GM19395 (cell line): ENCODE measurements around the gene DNMT1.

Source experiments
- ATAC-seq: cut with Tn5 transposase; IDR thresholded peaks from one replicate; pipeline ENCODE4 v1.9.1; 2021; ENCODE audit warnings: mild to moderate bottlenecking, moderate library complexity; ENCODE audit not compliant: unreplicated experiment

The DNMT1 gene

DNA sequence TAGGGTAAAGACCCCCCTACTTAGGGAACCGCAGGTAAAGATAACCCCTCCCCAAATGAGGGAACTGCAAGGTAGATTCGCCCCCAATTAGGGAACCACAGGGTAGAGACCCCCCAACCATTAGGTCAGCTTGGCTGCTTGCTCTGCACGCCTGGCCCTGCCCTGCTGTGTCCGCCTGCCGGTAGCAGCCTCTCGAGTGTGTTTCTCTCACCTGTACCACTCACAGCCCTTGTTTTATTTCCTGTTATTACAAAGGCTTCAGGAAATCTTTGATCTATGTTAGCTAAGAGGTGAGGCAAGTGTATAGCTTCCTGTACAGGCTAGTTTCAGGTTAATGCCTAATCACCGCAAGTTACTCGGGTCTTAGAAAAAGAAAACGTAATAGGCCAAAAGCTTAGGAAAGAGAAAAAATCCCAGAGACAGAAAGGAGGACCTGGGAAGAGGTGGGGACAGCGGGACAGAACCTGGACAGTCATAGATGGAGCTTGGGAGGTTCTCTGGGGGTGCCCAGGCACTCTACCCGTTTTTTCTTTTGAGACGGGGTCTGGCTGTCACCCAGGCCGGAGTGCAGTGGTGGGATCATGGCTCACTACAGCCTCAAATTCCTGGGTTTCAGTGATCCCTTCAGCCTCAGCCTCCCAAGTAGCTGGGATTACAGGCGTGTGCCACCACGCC lies 51.9 kb downstream of the DNMT1 start:
- ATAC-seq = no peak

DNA sequence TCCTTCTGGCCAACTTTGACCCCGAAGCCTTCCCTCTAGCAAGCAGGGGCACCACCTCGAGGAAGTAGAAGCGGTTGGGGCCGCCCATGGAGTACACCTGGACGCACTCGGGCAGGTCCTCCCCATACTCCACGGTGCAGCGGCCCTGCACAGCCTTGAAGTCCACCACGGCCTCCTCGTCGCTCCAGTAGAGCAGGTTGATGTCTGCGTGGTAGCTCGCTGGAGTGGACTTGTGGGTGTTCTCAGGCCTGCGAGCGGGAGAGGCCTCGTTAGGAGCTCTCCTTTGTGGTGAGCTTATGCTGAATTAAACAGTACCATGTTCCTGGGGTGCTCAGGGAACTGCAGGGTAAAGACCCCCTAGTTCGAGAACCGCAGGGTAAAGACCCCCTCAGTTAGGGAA lies 52.8 kb downstream of the DNMT1 start:
- no peak for ATAC-seq

DNA sequence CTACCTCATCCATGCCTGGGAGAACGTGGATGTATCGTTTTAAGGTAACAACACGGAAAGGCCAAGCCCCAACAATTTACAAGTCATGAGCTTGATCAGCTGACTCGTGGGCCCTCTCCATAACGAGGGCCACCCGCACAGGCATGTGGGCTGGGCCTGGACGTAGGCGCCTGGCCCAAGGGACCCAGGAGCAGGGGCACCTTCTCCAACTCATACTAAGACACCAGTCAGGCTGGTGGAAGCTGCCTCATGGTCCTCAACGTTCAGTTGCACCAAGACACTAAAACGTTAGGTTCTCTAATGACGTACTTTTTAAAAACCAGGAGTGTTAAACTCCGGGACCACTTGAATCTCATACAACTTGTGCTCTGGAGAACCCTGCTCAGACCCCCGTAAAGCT lies 53.3 kb downstream of the DNMT1 start:
- ATAC-seq = no peak

DNA sequence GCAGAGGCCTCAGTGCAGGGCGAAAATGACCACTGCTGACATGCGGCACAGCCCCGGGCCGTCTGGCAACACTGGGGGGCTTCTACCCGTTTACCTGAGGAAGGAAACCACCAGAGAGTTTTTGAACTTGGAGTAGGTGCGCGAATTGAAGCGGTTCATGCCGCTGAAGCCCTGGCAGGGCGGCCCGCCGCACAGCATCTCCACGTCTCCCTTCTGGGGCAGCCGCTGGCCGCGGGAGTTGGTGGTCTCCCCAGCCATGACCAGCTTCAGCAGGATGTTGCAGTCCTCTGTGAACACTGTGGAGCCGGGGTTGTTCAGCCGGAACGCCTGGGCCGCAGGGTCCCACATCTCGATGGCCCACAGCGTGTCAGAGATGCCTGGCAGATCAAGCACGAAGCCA lies 54.8 kb downstream of the DNMT1 start:
- no peak for ATAC-seq

DNA sequence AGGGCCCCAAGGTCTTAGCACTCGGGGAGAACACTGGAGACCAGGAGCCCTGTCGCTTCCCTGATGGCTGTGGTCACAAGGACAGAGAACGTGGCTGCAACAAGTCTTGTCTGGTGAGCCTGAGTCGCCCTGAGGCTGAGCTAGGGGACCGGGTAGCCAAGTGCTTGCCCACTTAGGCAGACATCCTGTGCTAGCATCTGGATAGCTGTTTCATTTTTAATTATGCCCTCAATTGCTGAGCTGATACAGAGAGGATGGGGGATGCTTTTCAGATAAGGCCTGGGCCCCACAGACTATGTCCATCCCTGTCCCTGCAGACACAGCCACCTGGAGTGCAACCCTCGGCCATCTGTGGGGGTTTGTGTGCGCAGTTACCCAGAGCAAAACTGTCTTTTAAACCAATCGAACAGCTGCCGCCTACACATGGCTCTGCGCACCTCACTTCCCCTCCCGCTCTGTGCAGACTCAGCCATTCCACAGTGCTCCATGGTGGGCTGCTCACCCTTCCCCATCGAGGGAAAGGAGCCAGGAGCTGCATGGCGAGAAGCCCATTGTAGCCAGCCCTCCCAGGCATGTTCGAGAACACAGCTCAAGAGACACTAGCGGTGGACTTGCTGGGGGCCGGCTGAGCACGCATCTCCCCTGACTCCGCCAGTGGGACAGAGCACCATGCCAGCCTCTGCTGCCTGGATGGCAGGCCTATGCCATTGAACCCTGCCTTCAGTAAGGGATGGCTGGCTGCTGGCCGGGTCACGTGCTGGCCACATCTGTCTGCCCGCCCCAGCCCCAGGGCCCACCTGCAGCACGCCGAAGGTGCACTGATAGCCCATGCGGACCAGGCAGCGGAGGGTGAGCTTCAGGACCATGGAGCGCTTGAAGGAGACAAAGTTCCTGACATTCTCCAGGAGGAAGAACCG lies 55.6 kb downstream of the DNMT1 start:
- ATAC-seq = no peak

DNA sequence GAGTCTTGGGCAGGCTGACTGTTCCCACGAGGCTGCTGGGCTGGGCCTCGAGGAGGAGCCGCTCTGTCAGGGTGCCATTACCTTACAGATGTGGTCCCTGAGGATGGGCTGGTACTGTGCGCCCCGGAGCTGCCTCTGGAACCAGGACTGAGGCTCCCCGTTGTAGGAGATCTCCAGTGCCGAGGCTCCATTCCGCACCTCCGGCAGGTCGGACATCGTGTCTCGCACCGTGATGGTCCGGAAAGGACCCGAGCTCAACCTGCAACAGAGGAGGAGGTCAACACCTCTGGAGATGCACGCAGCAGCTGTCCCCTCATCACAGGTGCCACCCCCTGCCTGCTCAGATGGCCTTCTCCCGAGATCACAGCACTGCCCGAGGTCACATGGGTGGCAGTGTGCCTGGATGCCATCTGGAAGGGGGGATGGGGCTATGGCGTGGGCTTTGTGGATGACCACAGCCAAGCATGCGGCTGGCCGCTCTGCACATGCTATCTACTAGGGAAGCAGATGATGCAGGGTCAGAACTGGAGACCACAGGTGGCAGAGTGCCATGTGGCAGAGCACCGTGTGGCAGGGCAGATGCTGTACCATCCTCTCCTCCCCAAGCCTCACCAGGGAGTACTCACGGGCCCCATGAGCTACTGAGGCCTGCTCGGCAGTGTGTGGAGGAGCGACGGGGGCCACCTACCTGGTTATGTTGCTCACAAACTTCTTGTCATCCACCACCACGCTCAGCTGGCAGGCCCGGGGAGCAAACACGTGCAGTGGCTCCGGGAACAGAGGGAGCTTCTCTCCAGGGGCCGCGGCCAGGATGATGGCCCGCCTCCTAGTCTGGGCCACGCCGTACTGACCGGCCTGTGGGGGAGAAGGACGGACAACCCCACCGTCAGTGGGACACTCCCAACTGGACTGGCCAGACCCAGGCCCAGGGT lies 56.7 kb downstream of the DNMT1 start:
- ATAC-seq = no peak

DNA sequence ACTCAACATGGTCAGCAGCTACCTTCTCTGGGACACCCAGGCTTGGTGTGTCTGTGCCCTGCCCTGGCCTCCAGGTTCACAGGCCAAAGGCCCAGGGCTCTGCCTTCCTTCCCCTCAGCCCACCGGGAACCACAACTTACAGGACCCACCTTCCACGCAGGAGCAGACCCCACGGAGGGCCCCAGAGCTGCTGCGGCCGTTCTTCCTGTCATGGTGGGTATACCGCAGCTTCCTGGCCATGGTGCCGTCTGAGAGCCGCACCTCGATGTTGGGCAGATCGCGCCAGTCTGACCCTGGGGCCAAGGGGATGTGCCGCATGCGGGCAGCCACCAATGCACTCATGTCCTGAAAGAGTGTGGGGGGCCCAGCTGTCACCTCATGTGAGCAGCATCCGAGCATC lies 57.8 kb downstream of the DNMT1 start:
- ATAC-seq = no peak

DNA sequence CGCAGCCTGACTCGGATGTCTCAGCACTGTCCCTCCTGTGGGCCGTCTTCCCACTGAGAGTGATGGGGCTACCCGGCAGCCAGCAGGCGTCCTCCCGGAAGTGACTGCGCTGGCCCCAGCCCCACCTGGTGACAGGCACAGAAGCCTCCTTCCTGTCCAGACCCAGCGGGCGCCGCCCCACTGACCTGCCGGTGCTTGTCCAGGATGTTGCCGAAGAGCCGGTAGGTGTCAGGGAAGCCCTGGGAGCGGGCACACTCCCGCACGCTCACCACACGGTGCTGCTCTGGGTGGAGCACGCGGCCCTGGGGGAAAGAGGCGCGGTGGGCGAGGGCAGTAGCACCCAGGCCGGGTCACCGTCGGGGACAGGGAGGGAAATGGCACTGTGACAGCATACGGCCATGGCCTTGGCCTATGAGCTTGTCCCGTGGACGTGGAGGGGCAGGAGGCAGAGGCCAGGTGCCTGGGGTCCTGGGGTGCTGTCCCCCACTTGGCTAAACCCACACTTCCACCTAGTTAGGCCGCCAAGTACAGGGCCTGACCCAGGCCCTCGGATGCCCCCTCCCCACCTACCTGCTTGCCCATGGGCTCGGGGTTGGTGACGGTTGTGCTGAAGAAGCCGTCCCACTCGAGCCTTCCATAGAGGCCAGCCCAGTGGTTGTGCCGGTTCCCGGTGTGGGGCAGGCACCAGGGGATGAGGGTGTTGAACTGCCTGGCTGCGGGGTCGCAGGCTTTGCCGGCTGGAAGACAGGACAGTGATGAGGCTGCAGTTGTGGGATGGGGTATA lies 59.0 kb downstream of the DNMT1 start:
- no peak for ATAC-seq

DNA sequence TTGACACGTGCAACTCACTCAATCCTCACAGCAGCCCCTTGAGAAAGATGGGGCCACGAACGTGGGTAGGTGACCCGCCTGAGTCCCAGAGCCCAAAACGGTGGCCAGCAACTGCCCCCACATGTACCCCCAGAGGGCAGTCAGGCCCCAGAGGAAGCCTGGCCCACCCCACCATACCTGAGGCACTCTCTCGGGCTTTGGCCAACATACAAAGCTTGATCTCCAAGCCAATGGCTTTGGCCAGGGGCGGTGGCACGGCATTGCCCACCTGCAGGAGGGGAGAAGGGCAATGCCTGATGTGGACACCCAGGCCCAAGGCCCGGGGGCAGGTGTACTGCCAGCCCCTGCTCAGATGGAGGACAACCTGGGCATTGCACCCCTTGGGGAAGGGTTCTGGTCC lies 60.7 kb downstream of the DNMT1 start:
- no peak for ATAC-seq

DNA sequence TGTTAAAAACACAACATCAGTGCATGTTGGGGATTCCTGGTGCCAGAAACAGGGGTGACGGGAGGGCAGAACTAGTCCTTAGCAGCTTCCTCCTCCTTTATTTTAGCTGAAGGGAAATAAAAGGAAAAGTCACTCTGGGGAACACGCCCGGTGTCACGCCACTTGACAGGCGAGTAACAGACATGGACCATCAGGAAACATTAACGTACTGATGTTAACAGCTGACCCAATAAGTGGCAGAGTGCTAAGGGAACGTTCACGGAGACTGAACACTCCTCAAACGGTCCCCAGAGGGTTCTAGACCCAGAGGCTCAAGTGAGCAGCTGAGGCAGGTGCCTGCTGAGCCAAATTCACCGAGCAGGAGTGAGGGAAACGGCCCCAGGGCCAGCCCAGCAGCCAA lies 61.2 kb downstream of the DNMT1 start:
- ATAC-seq = no peak

DNA sequence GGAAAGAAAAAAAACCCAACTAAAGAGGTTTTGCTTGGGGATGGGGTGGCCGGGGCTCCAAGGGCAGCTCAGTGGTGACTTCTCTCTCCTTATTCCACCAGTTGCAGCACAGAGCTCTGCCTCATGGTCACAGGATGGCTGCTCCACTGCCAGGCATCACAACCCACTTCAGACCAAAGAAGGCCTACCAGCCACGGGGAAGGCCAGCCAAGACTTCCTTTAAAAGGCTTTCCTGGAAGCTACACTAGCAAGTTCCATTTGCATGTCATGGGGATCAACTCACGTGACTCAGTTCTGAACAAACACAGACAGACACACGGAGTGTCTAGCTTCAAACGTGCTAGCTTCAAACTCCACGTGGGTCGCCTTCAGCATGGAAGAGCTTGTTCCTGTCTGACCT lies 61.8 kb downstream of the DNMT1 start:
- no peak for ATAC-seq

DNA sequence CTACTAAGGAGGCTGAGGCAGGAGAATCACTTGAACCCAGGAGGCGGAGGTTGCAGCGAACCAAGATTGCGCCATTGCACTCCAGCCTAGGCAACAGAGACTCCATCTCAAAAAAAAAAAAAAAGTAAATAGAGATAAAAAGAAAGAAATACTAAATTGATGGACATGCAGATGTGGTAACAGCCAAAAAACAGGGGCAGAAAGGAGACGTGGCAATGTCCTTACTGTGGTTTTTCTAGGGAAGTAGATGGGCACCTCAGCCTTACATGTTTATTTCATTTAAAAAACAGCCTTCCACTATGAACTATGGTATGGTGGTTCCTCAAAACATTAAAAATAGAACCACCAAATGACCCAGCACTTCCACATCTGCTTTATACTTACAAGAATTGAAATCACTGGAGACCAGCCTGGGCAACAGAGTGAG lies 68.5 kb downstream of the DNMT1 start:
- ATAC-seq = no peak

DNA sequence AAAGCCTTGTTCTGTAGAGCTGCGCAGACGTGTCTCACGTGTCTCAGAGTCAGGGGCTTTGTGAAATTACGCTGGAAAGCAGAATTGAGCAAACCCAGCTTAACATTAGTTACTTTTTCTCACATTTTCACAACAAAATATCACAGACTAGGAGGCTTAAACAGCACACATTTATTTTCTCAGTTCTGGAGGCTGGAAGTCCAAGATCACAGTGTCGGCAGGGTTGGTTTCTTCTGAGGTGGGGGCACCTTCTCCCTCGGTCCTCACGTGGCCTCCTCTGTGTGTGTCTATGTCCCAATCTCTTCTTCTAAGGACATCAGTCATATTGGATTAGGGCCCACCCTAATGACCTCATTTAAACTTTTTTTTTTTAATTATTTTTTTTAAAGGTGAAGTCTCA lies 70.3 kb downstream of the DNMT1 start:
- no peak for ATAC-seq

DNA sequence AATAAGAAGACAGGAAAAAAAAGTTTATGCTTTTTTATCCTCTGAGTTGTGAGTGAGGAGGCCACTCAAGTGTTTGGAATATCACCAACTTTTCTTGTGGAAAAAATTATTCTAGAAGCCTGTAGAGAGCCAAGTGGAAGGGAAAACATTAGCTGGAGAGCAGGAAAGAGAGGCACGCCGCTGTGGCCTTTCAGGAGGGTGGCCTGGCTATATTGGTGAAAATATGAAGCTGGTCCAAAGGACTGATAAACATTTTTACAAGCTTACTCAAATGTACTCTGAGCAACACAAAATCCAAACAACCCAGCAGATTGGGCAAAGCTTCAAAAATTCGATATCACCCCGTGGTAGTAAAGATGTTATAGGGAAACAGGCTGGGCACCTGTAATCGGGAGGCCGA lies 72.7 kb downstream of the DNMT1 start:
- no peak for ATAC-seq

DNA sequence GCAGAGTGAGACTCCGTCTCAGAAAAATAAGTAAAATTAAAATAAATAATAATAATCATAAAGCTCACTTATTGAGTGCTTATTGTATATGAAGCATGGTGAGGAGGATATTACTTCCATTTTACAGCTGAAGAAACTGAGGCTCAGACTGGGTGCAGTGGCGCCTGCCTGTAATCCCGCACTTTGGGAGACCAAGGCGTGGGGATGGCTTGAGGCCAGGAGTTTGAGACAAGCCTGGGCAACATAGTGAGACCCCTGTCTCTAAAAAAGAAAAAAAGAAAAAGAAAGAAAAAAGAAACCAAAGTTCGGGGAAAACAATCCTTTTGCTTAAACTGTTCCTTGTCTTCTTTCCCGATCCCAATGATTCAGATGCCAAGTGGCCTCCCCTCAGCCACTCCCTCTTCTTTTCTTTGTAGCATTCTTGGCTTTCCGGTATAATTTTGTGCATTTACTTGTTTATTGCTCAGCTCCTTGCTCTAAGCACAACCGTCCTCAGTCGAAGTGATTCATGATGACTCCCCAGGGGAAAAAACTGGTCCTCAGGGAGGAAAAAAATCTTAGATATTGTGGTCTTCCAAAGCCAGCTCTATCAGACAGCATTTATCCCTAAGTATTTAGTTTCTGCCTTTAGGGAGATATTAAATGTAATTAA lies 74.1 kb downstream of the DNMT1 start:
- ATAC-seq = no peak

DNA sequence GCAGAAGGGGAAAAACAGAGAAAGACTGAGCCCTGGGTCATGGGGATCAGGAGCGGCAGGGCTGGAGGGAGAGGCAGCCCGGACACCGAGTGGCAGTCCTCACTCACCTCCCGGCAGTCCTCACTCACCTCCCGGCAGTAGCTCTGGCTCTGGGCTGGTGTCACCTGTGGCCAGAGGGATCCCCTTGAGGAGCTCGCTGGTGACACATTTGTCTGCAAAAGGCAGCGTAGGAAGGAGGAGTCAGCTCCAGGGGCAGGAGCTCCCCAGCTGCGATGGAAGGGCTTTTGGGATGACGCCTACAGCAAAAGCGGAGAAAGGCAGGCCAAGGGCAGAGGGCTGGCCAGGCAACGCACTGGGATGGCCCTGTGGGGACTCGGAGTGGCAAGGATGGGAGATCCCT lies 75.8 kb downstream of the DNMT1 start:
- ATAC-seq = no peak

DNA sequence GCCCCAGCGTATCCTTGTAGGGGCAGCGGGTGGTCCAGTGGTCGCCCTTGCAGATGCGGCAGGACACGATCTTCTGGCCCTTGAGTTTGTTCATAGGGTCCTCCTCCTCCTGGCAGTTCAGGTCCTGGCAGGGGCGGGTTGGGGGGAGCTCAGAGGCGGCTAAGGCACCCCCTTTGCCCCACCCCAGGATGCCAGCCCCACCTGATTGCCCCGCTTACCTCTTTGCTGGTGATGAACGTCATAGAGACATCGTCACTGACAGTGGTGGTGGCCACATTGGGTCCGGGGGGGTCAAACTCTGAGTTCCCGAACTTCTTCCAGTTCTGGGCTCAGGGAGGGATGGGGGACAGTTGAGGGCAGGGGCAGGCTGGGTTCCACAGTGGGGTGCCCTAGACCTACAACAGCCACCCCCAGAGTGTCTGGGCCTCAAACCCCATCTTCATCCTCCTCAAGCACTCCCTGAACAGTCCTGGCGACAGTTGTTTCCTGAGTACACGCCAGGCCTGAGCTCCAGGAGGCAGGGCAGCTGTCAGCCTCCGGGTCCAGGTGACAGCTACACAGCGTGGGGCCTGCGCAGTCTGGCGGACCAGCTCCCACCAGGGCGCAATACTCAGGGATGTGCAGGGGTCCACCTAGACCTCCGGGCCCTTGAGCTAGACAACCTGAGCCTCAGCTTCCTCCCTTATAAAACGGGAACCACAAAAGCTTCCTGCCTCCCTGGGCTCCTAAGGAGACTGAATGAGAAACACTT lies 77.7 kb downstream of the DNMT1 start:
- ATAC-seq = no peak

DNA sequence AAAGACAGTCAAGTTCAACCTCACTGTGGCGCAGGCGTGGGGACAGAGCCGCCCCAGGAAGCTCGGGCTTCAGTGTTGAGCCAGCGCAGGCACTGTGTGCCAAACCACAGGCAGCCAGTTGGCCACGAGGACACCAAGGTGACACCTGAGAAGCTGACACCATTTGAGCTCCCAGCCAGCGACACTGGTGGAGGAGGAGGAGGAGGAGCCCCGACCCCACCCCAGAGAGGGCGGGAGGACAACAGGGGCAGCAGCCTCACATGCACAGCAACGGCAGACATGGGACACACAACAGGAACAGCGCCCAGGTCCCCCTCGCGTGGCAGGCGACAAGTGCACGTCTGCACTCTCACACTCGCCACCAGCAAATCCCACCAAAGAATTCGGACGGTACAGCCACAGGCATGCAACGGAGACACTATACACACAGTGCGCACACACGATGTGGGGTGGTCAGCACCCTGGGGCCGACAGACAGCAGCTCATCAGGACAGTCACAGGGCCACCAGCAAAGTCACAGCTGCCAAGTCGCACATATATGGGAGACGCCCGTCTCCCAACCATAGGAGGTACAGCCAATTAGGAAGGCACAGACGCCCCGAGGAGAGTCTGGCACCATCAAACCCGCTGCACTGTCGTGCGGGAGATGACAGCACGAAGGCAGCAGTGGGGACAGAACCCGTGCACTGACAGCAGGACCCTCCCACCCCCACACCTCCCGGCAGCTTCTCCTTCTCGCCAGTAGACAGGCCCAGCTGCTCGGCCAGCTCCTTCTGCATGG lies 78.5 kb downstream of the DNMT1 start:
- ATAC-seq = no peak
